GM18526 (cell line): ENCODE measurements around the gene C4orf46.

Source experiments
- POLR2A ChIP-seq: IDR thresholded peaks from 3 replicates; pipeline ENCODE4 v1.6.1; 2011; ENCODE audit not compliant: insufficient read length; ENCODE audit errors: extremely low read depth

Gene C4orf46

GRCh38 chr4:158671665-158671914 is at the start of gene C4orf46:
Gene C4orf46 (minus strand): TSS chr4:158671887. CDS start chr4:158671801, 86 bp downstream.
- no peak for TF ChIP-seq POLR2A

GRCh38 chr4:158715802-158716201 is 44.1 kb upstream of the C4orf46 start:
- TF ChIP-seq POLR2A = no peak

- no peak for TF ChIP-seq POLR2A
Observed at GRCh38 chr4:158714937-158715336, 43.2 kb upstream of the C4orf46 start.

- no peak for TF ChIP-seq POLR2A
Observed at GRCh38 chr4:158710814-158711213, 39.1 kb upstream of the C4orf46 start.

- TF ChIP-seq POLR2A = no peak
Observed at GRCh38 chr4:158704274-158704673, 32.6 kb upstream of the C4orf46 start.

DNA sequence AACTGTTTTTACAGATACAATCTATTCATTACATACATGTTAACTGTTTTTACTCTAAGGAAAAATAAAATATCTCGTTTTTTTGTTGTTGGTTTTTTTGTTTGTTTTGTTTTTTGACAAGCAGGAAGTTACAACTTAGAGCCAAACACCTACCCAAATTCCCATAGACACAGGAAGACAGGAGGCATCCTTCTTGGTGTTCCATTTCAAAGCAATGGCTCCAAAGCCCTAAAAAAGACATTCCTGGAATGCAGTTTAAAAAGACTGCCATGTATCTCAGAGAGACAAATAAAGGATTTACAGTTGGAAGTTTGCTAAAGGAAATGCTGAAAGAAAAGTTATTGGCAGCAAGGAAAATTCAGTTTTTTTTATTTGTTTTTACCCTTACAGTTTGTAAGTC is 17.1 kb upstream of the C4orf46 start:
- no peak for TF ChIP-seq POLR2A

DNA sequence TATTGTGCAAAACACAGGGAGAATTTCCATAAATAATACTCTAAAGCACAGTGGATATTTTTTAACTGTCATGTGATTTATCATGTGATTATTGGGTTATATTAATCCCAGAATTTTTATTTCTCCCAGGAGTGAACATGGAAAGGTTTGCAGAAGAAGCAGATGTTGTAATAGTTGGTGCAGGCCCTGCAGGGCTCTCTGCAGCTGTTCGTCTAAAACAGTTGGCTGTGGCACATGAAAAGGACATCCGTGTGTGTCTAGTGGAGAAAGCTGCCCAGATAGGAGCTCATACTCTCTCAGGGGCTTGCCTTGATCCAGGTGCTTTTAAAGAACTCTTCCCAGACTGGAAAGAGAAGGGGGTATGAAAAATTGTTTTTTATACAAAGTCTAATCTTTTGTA is 10.4 kb upstream of the C4orf46 start:
- TF ChIP-seq POLR2A = no peak

DNA sequence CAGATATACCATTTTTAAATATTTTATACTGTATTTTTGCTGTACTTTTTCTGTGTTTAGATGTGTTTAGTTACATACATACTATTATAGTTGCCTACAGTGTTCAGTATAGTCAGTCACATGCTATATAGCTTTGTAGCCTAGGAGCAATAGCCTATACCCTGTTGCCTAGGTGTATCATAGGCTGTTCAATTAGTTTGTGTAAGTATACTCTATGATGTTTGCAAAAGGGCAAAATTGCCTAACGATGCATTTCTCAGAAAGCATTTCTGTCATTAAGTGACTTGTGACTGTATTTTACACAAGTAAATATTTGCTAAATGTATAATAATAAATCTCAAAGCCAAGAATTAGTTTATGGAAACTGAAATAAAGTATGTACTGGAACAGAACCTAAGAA is 9.9 kb upstream of the C4orf46 start:
- no peak for TF ChIP-seq POLR2A

GRCh38 chr4:158678767-158679166 is 7.1 kb upstream of the C4orf46 start:
- no peak for TF ChIP-seq POLR2A

- TF ChIP-seq POLR2A = no peak
Observed at GRCh38 chr4:158676076-158676475, 4.4 kb upstream of the C4orf46 start.

- no peak for TF ChIP-seq POLR2A
Observed at GRCh38 chr4:158673633-158674032, 1.9 kb upstream of the C4orf46 start.

DNA sequence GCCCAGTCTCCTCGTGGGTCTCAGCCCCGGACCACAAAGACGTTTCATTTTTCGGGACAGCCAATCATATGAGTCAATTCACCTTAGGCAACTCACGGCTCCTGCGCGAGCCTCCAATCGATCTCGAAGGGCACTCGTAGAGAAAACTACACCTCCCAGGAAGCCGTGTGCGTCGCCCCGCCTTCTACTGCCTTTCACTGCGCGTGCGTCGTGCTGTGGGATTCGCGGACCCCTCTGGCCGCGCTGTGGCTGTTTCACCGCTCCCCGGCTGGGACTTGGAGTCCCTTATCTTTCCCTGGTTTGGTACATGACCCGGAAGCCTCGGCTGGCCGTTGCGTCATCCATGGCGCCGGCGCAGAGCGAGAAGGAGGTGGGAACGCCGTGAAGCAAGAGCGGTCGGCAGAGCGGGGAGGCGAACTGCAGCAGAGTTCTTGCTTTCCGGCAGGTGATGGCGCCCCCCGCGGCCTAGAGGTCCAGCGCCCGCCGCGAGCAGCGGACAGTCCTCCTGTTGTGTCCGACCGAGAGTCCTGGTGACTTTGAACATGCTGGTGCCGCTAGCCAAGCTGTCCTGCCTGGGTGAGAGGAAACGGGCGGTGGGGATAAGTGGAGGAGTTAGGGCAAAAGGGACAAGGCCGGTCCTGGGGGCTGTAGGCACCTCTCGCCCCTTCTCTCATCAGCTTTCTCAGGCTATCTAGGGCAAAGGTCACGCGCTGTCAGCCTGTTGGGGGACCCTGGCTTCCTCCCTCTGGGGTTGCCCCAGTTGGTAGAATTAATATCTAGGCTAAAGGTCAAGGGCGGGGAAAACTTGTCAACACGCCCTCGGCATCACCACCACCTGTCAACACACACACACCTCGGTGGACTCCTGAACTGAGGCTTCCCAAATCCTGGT is 474 bp upstream of the C4orf46 start, which contains the start of gene ETFDH:
ETFDH (plus strand) TSS at position 382 of the 892 bp plus-strand sequence; CDS start at position 543, 161 bp downstream.
- TF ChIP-seq POLR2A = peak; percentile 34

- peak; percentile 33 for TF ChIP-seq POLR2A
Observed at GRCh38 chr4:158670975-158671664, 567 bp downstream of the C4orf46 start.

DNA sequence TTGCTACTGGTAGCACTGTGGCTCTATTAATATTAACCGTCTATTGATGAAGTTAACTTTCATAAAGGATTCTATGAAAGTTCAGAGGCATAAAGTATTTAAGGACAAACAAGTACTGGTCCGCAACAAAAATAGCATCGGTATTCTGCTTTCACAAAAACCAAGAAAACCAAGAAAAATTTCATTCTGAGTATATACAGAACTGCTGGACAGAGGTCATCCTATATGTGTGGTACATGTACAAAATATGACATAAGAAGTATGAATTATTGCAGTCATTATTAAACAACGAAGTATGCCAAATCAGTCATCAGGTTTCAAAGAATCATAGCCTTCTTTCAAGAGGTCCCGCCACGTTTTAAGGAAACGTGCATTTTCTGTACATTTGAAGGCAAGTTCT is 2.4 kb downstream of the C4orf46 start:
- no peak for TF ChIP-seq POLR2A

DNA sequence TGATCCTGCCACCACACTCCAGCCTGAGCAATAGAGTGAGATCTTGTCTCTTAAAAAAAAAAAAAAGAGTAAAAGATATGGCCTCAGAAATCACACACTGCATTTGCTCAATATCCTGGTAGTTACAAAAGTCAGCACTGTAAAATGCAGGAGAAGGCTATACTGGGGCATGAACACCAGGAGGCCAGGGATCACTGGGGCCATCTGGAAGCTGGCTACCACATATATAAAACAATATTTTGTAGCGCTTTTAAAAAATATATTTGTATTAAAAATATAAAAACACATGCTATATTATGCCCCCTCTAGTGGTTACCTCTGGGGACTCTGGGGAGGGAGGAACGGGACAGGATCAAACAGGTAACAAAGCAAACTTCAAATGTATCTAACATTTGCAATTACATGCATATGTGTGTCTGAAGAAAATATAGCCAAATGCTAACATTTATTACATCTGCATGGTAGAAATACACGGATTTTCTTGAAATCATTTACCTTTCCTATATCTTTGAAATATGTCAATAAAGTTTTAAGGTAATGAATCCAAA is 4.0 kb downstream of the C4orf46 start:
- no peak for TF ChIP-seq POLR2A

- no peak for TF ChIP-seq POLR2A
Observed at GRCh38 chr4:158666892-158667291, 4.8 kb downstream of the C4orf46 start.

DNA sequence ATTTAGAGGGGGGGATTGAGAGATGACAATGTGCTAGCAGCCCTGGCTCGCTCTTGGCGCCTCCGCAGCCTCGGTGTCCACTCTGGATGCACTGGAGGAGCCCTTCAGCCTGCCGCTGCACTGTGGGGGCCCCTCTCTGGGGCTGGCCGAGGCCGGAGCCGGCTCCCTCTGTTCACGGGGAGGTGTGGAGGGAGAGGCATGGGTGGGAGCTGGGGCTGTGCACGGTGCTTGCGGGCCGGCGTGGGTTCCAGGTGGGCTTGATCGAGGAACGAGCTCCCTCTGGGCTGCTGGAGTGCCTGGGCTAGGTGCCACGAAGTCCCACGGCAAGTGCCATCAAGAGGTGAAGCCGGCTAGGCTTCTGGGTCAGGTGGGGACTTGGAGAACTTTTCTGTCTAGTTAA is 6.9 kb downstream of the C4orf46 start:
- no peak for TF ChIP-seq POLR2A

- no peak for TF ChIP-seq POLR2A
Observed at GRCh38 chr4:158657291-158657690, 14.4 kb downstream of the C4orf46 start.
